ENCODE results near the gene FSCN2.

GRCh38 chr17:81502471-81503017 lies 25.6 kb upstream of the FSCN2 start:
- TF ChIP-seq CTCF (IDR thresholded peaks at IDR 0.05): no peak
- no peak for TF ChIP-seq POLR2A (IDR thresholded peaks at IDR 0.05)
- TF ChIP-seq EP300 (IDR thresholded peaks at IDR 0.05): no peak
